Suprapubic skin (tissue), 4 donors: ENCODE results near the gene GNA12. TPM values are rescaled to one million over a fixed set of nuclear protein-coding genes. Genes with fewer than 3 reads are reported as not detected.

Experiments used
- DNase-seq, 2 donors: peaks; one replicate each; pipeline ENCODE4 v3.0.0-alpha.2; 2019; ENCODE audit warnings: low spot score in 2 of 2
- H3K27ac ChIP-seq: fragments of 200-600 bp; sonication (generic); one replicate; pipeline ENCODE4 v1.5.1; 2019
- H3K27me3 ChIP-seq: fragments of 200-600 bp; sonication (generic); one replicate; pipeline ENCODE4 v1.5.1; 2019
- H3K36me3 ChIP-seq: fragments of 200-600 bp; sonication (generic); one replicate; pipeline ENCODE4 v1.5.1; 2019
- H3K4me1 ChIP-seq: fragments of 200-600 bp; sonication (generic); one replicate; pipeline ENCODE4 v1.5.1; 2019
- H3K4me3 ChIP-seq: fragments of 200-600 bp; sonication (generic); one replicate; pipeline ENCODE4 v1.5.1; 2019; ENCODE audit warnings: mild to moderate bottlenecking
- H3K9me3 ChIP-seq: fragments of 200-600 bp; sonication (generic); one replicate; pipeline ENCODE4 v1.5.1; 2019
- EP300 ChIP-seq: sonication (generic); formaldehyde crosslinking; IDR thresholded peaks from one replicate; pipeline ENCODE4 v1.6.1; 2017; ENCODE audit warnings: antibody characterized with exemption
- POLR2A ChIP-seq, 2 donors: fragments of 450-650 bp; IDR thresholded peaks; one replicate each; pipeline ENCODE4 v1.6.1; 2017; ENCODE audit warnings: antibody characterized with exemption in 2 of 2, mild to moderate bottlenecking in 2 of 2, moderate library complexity in 2 of 2
- POLR2AphosphoS5 ChIP-seq, 3 donors: sonication (generic); formaldehyde crosslinking; IDR thresholded peaks; one replicate each; pipeline ENCODE4 v1.6.1; 2017; ENCODE audit warnings: antibody characterized with exemption in 3 of 3
- WGBS: methylation state at CpG from one replicate; pipeline ENCODE4 v1.1.5; 2018; 5-methylcytosine and 5-hydroxymethylcytosine counted together
- total RNA-seq, 4 donors: library from RNA; depleted of rRNA; stranded (reverse); fragments of >200 nt; gene quantifications; one replicate each; pipeline ENCODE4 v1.1.0, GENCODE V29; 2016
- TF ChIP-seq, protein P1 (sequence below), 2 donors: fragments of 200-600 bp in 1 of 2; fragments of 450-650 bp in 1 of 2; sonication (generic) in 1 of 2; IDR thresholded peaks; one replicate each; pipeline ENCODE4 v1.5.1; 2016 to 2019; ENCODE audit warnings: antibody characterized with exemption in 2 of 2, mild to moderate bottlenecking in 1 of 2, moderate library complexity in 1 of 2

The GNA12 gene, protein sequence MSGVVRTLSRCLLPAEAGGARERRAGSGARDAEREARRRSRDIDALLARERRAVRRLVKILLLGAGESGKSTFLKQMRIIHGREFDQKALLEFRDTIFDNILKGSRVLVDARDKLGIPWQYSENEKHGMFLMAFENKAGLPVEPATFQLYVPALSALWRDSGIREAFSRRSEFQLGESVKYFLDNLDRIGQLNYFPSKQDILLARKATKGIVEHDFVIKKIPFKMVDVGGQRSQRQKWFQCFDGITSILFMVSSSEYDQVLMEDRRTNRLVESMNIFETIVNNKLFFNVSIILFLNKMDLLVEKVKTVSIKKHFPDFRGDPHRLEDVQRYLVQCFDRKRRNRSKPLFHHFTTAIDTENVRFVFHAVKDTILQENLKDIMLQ
- 10 to 100 TPM in 3 of 4 donors, 1 to 10 TPM in 1; 9.7 to 15.0 (median 13.3) TPM for total RNA-seq

DNA sequence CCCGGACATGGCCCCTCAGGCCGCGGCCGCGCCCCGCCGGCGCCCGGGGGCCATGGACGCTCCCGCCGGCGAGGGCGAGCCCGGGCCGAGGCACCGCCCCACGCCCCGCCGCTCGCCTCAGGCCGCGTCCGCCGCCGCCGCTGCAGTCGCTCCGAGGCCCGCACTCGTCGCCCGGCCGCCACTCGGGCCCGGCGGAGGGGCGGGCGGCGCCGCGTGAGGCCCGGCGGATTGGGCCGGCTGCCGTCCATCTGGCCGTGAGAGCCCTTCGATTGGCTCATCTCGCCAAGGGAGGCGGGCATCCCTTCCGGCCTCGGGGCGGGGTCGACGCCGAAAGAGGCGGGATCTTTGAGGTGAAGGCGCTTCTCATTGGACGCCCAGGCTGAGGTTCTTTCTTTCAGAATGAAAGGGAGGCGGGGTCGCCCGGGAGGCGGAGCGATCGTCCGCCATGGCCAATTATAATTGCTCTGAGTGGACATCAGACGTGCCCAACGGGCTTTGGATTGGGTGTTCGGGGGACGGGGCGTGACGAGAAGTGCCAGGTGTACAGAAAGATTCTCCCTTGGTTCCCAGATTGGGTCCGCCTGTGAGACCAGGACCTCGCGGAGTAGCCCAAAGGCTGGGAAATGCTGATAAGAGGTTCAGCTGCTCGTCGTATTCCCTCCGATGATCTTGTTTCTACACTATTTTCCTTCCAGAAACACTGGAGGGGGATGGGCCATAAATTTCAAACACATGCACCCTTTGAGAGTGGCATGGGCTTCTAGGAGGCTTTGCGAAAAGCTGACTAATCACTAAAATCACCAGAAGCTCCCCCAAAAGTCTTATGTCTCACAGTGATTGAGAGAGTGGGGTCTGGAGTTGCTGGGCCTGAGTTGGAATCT, at the start of gene GNA12:
Gene GNA12, minus strand, starts transcription at position 156 of the 881 bp plus-strand sequence. Its CDS starts 147 bp downstream, at position 9.
- peak in 1 of 3 donors; percentile 39 for TF ChIP-seq POLR2AphosphoS5 (IDR thresholded peaks at IDR 0.05)
- peak in 1 of 2 donors; percentile 39 for TF ChIP-seq POLR2A (IDR thresholded peaks at IDR 0.05)
- TF ChIP-seq EP300, result no peak
- H3K36me3 ChIP-seq, result no peaks in the 10 kb centered on the region
- peak; percentile 99 for DNase-seq
- H3K4me3 ChIP-seq, result peak within 1 kb of the TSS; percentile 67
- 3% methylated on average over 18 of the region's 79 CpGs for WGBS
- peak within 1 kb of the TSS; percentile 19 for H3K27ac ChIP-seq
- H3K4me1 ChIP-seq, result peaks cover 27% of the 10 kb centered on the region
- no peaks in the 10 kb centered on the region for H3K27me3 ChIP-seq
- no peaks in the 10 kb centered on the region for H3K9me3 ChIP-seq

DNA sequence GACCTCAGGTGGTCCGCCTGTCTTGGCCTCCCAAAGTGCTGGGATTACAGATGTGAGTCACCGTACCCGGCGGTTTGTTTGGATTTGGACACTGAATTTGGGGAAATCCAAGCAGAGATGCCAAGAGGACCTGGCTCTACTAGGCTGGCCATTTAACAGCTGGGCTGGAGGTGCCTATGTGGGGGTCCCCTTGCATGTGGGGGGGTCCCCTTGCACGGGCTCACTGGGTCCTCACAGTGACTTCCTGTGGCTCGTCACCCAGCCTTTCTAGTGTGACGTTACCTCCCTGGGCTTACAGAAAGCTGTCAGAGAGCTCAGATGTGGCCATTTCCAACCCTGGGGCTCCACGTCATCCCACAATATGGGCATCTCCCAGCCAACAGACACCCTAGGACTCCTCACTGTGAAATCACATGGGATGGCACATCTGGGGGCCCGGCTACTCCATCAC, 49.3 kb upstream of the GNA12 start:
- TF ChIP-seq EP300 (no peak), POLR2AphosphoS5 (IDR thresholded peaks at IDR 0.05) (no peak), POLR2A (IDR thresholded peaks at IDR 0.05) (no peak)
- TF ChIP-seq, protein P1, sequence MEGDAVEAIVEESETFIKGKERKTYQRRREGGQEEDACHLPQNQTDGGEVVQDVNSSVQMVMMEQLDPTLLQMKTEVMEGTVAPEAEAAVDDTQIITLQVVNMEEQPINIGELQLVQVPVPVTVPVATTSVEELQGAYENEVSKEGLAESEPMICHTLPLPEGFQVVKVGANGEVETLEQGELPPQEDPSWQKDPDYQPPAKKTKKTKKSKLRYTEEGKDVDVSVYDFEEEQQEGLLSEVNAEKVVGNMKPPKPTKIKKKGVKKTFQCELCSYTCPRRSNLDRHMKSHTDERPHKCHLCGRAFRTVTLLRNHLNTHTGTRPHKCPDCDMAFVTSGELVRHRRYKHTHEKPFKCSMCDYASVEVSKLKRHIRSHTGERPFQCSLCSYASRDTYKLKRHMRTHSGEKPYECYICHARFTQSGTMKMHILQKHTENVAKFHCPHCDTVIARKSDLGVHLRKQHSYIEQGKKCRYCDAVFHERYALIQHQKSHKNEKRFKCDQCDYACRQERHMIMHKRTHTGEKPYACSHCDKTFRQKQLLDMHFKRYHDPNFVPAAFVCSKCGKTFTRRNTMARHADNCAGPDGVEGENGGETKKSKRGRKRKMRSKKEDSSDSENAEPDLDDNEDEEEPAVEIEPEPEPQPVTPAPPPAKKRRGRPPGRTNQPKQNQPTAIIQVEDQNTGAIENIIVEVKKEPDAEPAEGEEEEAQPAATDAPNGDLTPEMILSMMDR (IDR thresholded peaks at IDR 0.05), result no peak
- no peak for DNase-seq
- Histone ChIP-seq H3K4me3 (no peak overlapping the region), H3K9me3 (no peaks in the 10 kb centered on the region), H3K27me3 (peaks cover 48% of the 10 kb centered on the region), H3K4me1 (no peaks in the 10 kb centered on the region), H3K36me3 (no peaks in the 10 kb centered on the region), H3K27ac (no peak overlapping the region)
- 62% methylated on average over 8 of the region's 9 CpGs for WGBS

DNA sequence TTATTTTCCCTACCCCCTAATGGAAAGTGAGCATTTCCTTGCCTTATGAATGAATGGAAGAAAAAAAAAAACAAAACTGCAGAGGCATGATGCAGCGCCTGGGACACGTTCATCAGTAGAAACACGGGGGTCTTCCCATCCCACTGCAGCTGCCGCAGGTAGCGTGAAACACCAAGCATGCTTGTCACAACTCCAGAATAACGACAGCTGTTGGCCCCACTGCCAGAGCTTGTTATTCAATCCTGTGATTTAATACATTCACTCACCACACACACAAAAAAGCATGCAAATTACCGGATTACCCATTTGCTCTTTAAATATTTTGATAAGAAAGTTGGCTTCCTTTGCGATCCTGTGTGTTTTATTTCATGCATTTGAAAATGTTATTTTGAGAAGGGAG, 48.4 kb upstream of the GNA12 start:
- Histone ChIP-seq H3K36me3 (no peaks in the 10 kb centered on the region), H3K4me3 (no peak overlapping the region), H3K27me3 (peaks cover 45% of the 10 kb centered on the region), H3K27ac (no peak overlapping the region), H3K4me1 (no peaks in the 10 kb centered on the region), H3K9me3 (no peaks in the 10 kb centered on the region)
- 40% methylated on average over 8 of the region's 8 CpGs for WGBS
- TF ChIP-seq EP300 (no peak), POLR2A (IDR thresholded peaks at IDR 0.05) (no peak), POLR2AphosphoS5 (IDR thresholded peaks at IDR 0.05) (no peak)
- TF ChIP-seq, protein P1 (IDR thresholded peaks at IDR 0.05), result no peak
- no peak for DNase-seq

DNA sequence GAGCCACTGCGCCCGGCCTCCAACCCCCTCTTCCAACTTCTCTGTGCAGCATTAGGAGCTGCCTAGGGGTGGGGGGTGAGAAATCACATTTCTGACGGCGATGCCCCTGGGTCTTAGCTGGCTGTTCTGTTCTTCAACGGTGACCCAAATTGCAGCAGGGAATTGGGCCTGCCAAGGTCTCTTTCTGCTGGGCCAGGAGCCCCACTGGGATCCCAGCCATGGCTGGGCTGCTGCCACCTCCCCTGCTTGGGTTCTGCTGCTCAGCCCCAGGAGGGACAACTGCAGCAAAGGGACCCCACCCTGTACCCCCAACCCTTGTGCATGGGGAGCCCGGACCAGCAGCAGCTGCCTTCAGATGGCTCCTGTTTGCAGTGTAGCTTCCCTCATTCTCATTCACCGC, 43.7 kb upstream of the GNA12 start:
- no peaks in the 10 kb centered on the region for H3K9me3 ChIP-seq
- H3K27ac ChIP-seq, result no peak overlapping the region
- no peaks in the 10 kb centered on the region for H3K36me3 ChIP-seq
- H3K4me1 ChIP-seq, result no peaks in the 10 kb centered on the region
- TF ChIP-seq, protein P1 (IDR thresholded peaks at IDR 0.05), result no peak
- TF ChIP-seq POLR2A (IDR thresholded peaks at IDR 0.05) (no peak), EP300 (no peak), POLR2AphosphoS5 (IDR thresholded peaks at IDR 0.05) (no peak)
- 65% methylated on average over 4 of the region's 7 CpGs for WGBS
- H3K27me3 ChIP-seq, result peaks cover 8% of the 10 kb centered on the region
- no peak overlapping the region for H3K4me3 ChIP-seq
- no peak for DNase-seq

DNA sequence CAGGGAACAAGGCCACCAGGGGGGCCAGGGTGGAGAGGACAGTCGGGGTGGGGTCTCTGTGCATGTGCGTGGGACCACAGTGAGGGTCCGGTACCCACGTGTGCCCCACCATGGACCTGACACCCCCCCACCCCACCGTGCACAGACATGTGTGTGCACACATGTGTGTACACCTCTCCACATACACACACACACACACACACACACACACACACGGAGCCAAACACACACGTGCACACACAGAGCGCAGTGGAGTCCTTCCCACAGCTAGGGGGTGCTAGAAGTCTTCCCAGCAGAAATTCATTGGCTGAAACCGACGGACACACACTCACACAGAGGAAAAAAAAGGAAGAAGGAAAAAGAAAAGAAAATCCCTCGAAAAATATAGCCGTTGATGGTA, 42.8 kb upstream of the GNA12 start:
- no peak for DNase-seq
- no peak overlapping the region for H3K27ac ChIP-seq
- no peak for TF ChIP-seq POLR2AphosphoS5 (IDR thresholded peaks at IDR 0.05)
- TF ChIP-seq POLR2A (IDR thresholded peaks at IDR 0.05), result no peak
- TF ChIP-seq EP300, result no peak
- TF ChIP-seq, protein P1 (IDR thresholded peaks at IDR 0.05), result peak; percentile 45 to 67
- 19% methylated on average over 12 of the region's 12 CpGs for WGBS
- H3K4me1 ChIP-seq, result no peaks in the 10 kb centered on the region
- no peaks in the 10 kb centered on the region for H3K9me3 ChIP-seq
- H3K4me3 ChIP-seq, result no peak overlapping the region
- no peaks in the 10 kb centered on the region for H3K36me3 ChIP-seq
- H3K27me3 ChIP-seq, result peaks cover 16% of the 10 kb centered on the region
